Esophagus muscularis mucosa (tissue), 4 donors: ENCODE results near the gene FTL. TPM values are rescaled to one million over a fixed set of nuclear protein-coding genes. Genes with fewer than 3 reads are reported as not detected.
"Not testable (repeated sequence)": the region's sequence is repeated elsewhere in the genome, so short reads cannot be mapped to it uniquely, and the experiment has no call there.

Experiments used
- DNase-seq: peaks from one replicate; pipeline ENCODE4 v3.0.0-alpha.2; 2017; ENCODE audit errors: extremely low spot score
- H3K27ac ChIP-seq, 4 donors: fragments of 200-600 bp; sonication (generic); replicated peaks in 1 of 4; 1 replicate in 3 of 4; 2 replicates in 1 of 4; pipeline ENCODE4 v1.5.1; 2016 to 2019; ENCODE audit warnings: mild to moderate bottlenecking in 1 of 4
- H3K27me3 ChIP-seq, 4 donors: fragments of 200-600 bp; sonication (generic); one replicate each; pipeline versions ENCODE4 v1.5.1 to v1.6.0; 2016 to 2019
- H3K36me3 ChIP-seq, 4 donors: fragments of 200-600 bp; sonication (generic); one replicate each; pipeline ENCODE4 v1.5.1; 2016 to 2019
- H3K4me1 ChIP-seq, 4 donors: fragments of 200-600 bp; sonication (generic); one replicate each; pipeline ENCODE4 v1.5.1; 2016 to 2019
- H3K4me3 ChIP-seq, 4 donors: fragments of 200-600 bp; sonication (generic); 1 replicate in 2 of 4; 2 replicates in 2 of 4; pipeline ENCODE4 v1.5.1; 2016 to 2019; ENCODE audit warnings: mild to moderate bottlenecking in 4 of 4, moderate library complexity in 1 of 4
- H3K9me3 ChIP-seq, 4 donors: fragments of 200-600 bp; sonication (generic); 1 replicate in 3 of 4; 2 replicates in 1 of 4; pipeline ENCODE4 v1.5.1; 2016 to 2019
- EP300 ChIP-seq: sonication (generic); formaldehyde crosslinking; IDR thresholded peaks from one replicate; pipeline ENCODE4 v1.6.1; 2017; ENCODE audit warnings: antibody characterized with exemption
- POLR2A ChIP-seq: fragments of 450-650 bp; IDR thresholded peaks from one replicate; pipeline ENCODE4 v1.6.1; 2017; ENCODE audit warnings: antibody characterized with exemption, moderate library complexity, mild to moderate bottlenecking, low read depth
- POLR2AphosphoS5 ChIP-seq, 2 donors: sonication (generic); formaldehyde crosslinking; IDR thresholded peaks; one replicate each; pipeline ENCODE4 v1.6.1; 2017; ENCODE audit warnings: antibody characterized with exemption in 2 of 2
- WGBS: methylation state at CpG from one replicate; pipeline ENCODE4 v1.1.5; 2018; 5-methylcytosine and 5-hydroxymethylcytosine counted together
- intact Hi-C: fragments of 100-400 bp; cut with DNase I; formaldehyde crosslinking; loops from one replicate; pipeline ENCODE4 v1.15.1; 2023
- total RNA-seq, 4 donors: library from RNA; depleted of rRNA; stranded (reverse); fragments of >200 nt; gene quantifications; one replicate each; pipeline versions ENCODE4 v1.1.0 to v1.2.1, GENCODE V29; 2016
- TF ChIP-seq, protein P1 (sequence below), 3 experiments: fragments of 200-600 bp in 2 of 3; fragments of 450-650 bp in 1 of 3; sonication (generic) in 2 of 3; IDR thresholded peaks; one replicate each; pipeline ENCODE4 v1.5.1; 2017 to 2019; ENCODE audit warnings: antibody characterized with exemption in 3 of 3, mild to moderate bottlenecking in 2 of 3, moderate library complexity in 1 of 3

The FTL gene
- total RNA-seq = 1,000 to 10,000 TPM; 3,246 to 4,339 (median 3,896) TPM

DNA sequence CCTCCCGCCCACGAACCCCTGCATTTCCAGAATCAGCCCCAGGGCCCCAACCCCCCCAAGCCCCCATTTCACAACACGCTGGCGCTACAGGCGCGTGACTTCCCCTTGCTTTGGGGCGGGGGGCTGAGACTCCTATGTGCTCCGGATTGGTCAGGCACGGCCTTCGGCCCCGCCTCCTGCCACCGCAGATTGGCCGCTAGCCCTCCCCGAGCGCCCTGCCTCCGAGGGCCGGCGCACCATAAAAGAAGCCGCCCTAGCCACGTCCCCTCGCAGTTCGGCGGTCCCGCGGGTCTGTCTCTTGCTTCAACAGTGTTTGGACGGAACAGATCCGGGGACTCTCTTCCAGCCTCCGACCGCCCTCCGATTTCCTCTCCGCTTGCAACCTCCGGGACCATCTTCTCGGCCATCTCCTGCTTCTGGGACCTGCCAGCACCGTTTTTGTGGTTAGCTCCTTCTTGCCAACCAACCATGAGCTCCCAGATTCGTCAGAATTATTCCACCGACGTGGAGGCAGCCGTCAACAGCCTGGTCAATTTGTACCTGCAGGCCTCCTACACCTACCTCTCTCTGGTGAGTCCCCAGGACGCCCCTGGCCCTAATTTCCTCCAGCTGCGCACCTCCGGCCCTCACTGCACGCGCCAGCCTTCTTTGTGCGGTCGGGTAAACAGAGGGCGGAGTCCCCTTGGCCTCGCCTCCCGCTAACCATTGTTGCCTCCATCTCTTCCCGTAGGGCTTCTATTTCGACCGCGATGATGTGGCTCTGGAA is at the start of gene FTL:
FTL (plus strand) TSS at position 270 of the 766 bp plus-strand sequence; CDS start at position 469, 199 bp downstream.
- TF ChIP-seq, protein P1, sequence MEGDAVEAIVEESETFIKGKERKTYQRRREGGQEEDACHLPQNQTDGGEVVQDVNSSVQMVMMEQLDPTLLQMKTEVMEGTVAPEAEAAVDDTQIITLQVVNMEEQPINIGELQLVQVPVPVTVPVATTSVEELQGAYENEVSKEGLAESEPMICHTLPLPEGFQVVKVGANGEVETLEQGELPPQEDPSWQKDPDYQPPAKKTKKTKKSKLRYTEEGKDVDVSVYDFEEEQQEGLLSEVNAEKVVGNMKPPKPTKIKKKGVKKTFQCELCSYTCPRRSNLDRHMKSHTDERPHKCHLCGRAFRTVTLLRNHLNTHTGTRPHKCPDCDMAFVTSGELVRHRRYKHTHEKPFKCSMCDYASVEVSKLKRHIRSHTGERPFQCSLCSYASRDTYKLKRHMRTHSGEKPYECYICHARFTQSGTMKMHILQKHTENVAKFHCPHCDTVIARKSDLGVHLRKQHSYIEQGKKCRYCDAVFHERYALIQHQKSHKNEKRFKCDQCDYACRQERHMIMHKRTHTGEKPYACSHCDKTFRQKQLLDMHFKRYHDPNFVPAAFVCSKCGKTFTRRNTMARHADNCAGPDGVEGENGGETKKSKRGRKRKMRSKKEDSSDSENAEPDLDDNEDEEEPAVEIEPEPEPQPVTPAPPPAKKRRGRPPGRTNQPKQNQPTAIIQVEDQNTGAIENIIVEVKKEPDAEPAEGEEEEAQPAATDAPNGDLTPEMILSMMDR (IDR thresholded peaks at IDR 0.05) = no peak
- TF ChIP-seq POLR2AphosphoS5 (IDR thresholded peaks at IDR 0.05) (peak; percentile 99 to 100), POLR2A (peak; percentile 100), EP300 (no peak)
- H3K36me3 ChIP-seq = peaks cover 13 to 50% (median 40%) of the 10 kb centered on the region in 4 donors
- H3K27me3 ChIP-seq = no peaks in the 10 kb centered on the region
- H3K4me1 ChIP-seq = peaks cover 53 to 66% (median 60%) of the 10 kb centered on the region in 4 donors
- peak within 1 kb of the TSS; percentile 72 to 94 (median 76) for H3K4me3 ChIP-seq
- intact Hi-C loops = loop anchor here (5.0 kb wide), 1 partner anchor 93 kb away; the partner anchor contains the start of gene PPP1R15A
- under 1% methylated on average over 36 of the region's 52 CpGs for WGBS
- no peaks in the 10 kb centered on the region for H3K9me3 ChIP-seq
- peak; percentile 100 for DNase-seq
- peak within 1 kb of the TSS; percentile 92 to 94 (median 93) for H3K27ac ChIP-seq

DNA sequence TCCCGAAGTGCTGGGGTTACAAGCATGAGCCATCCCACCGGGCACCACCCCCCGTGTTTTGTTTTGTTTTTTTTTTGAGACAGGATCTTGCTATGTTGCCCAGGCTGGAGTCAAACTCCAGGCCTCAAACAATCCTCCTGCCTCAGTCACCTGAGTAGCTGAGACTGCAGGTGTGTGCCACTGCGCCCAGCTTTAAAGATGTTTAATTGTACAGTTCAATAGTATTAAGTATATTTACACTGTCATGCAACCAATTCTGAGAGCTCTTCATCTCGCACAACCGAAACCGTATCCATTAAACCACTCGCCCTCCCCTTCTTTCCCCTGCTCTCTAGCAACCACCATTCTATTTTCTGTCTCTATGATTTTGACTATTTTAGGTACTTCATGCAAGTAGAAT is 49.4 kb upstream of the FTL start:
- H3K36me3 ChIP-seq = peaks cover 58 to 100% (median 97%) of the 10 kb centered on the region in 4 donors
- WGBS = 85% methylated on average over 8 of the region's 8 CpGs

DNA sequence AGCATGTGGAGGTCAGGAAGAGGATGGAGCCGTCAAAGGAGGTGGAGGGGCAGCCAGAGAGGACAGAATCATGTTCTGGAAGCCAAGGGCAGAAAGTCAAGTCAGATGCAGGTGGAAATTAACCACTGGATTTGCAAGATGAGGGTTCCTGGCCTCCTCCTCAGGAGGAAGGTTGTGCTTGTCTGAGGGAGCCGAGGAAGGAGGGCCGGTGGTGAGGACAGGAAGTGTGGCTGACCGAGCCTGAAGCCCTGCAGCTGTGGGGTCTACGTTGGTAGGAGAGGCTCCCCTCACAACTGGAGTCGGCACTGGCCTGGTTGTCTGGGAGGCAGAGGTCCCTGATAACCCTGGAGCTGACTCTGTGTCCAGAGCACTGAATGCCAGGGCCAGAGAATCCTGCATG is 47.0 kb upstream of the FTL start:
- H3K27ac ChIP-seq = no peak overlapping the region
- H3K4me3 ChIP-seq = no peak overlapping the region
- no peak for DNase-seq
- 89% methylated on average over 3 of the region's 6 CpGs for WGBS
- H3K4me1 ChIP-seq = no peaks in the 10 kb centered on the region
- no peaks in the 10 kb centered on the region for H3K9me3 ChIP-seq
- H3K27me3 ChIP-seq = no peaks in the 10 kb centered on the region
- intact Hi-C loops = no loop called here
- peaks cover 49 to 98% (median 97%) of the 10 kb centered on the region in 4 donors for H3K36me3 ChIP-seq
- TF ChIP-seq, protein P1 (IDR thresholded peaks at IDR 0.05) = no peak
- TF ChIP-seq POLR2A (no peak), EP300 (no peak), POLR2AphosphoS5 (IDR thresholded peaks at IDR 0.05) (no peak)

More for the DNA sequence above, 49.4 kb upstream of the FTL start:
- H3K27ac ChIP-seq = no peak overlapping the region
- H3K9me3 ChIP-seq = no peaks in the 10 kb centered on the region
- H3K4me3 ChIP-seq = no peak overlapping the region
- H3K27me3 ChIP-seq = no peaks in the 10 kb centered on the region
- no peaks in the 10 kb centered on the region for H3K4me1 ChIP-seq
- intact Hi-C loops = no loop called here
- no peak for TF ChIP-seq EP300
- TF ChIP-seq POLR2AphosphoS5 (IDR thresholded peaks at IDR 0.05) = no peak
- no peak for TF ChIP-seq POLR2A
- TF ChIP-seq, protein P1 (IDR thresholded peaks at IDR 0.05) = no peak
- DNase-seq = no peak

DNA sequence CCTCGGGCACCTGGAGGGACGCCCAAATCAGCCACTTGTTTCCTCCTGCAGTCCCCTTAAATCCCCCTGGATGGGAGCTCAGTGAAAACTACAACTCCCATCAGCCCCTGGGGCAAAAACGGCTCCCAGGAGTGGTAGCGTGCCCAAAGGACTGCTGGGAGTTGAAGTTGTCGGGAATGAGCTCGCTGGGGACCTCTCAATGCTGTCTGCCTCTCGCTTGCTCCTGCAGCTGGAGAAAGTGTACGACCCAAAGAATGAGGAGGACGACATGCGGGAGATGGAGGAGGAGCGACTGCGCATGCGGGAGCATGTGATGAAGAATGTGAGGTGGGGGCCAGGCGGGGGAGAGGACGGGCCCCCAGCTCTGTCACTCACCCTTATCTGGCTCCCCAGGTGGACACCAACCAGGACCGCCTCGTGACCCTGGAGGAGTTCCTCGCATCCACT is 46.3 kb upstream of the FTL start:
- intact Hi-C loops = no loop called here
- H3K36me3 ChIP-seq = peaks cover 44 to 98% (median 90%) of the 10 kb centered on the region in 4 donors
- H3K4me3 ChIP-seq = no peak overlapping the region
- H3K27me3 ChIP-seq = no peaks in the 10 kb centered on the region
- no peaks in the 10 kb centered on the region for H3K4me1 ChIP-seq
- H3K9me3 ChIP-seq = no peaks in the 10 kb centered on the region
- TF ChIP-seq POLR2AphosphoS5 (IDR thresholded peaks at IDR 0.05) = no peak
- TF ChIP-seq, protein P1 (IDR thresholded peaks at IDR 0.05) = no peak
- TF ChIP-seq EP300 = no peak
- TF ChIP-seq POLR2A = no peak
- 83% methylated on average over 18 of the region's 18 CpGs for WGBS
- no peak for DNase-seq
- no peak overlapping the region for H3K27ac ChIP-seq

DNA sequence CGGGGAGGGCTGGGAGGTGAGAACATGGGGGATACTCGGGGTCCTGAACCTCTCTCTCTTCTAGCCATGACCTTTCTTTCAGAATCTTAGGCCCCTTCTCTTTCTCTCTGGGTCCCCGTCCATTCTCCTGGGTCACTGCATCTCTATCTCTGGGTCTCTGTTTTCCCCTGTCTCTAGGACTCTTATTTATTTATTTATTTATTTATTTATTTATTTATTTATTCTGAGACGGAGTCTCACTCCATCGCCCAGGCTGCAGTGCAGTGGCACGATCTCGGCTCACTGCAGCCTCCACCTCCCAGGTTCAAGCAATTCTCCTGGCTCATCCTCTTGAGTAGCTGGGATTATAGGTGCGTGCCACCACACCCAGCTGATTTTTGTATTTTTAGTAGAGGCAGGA is 45.8 kb upstream of the FTL start:
- H3K4me3 ChIP-seq, H3K4me1 ChIP-seq, intact Hi-C loops, H3K27me3 ChIP-seq, DNase-seq, H3K27ac ChIP-seq, H3K9me3 ChIP-seq: not testable (repeated sequence)
- 92% methylated on average over 8 of the region's 8 CpGs for WGBS
- peaks cover 40 to 94% (median 86%) of the 10 kb centered on the region in 4 donors for H3K36me3 ChIP-seq
